Mucosa of descending colon (tissue), 3 donors: ENCODE data around the gene SSTR3. TPM values are rescaled to one million over a fixed set of nuclear protein-coding genes. Genes with fewer than 3 reads are reported as not detected.

Experiments used
- ATAC-seq: fragments of 200-7000 bp; cut with Tn5 transposase; one replicate; pipeline ENCODE4 v1.9.1; 2020; ENCODE audit warnings: mild to moderate bottlenecking, moderate library complexity
- DNase-seq, 3 donors: peaks; one replicate each; pipeline ENCODE4 v3.0.0-alpha.2; 2020
- H3K36me3 ChIP-seq: fragments of 200-600 bp; one replicate; pipeline ENCODE4 v1.8.0; 2021; ENCODE audit warnings: low read depth, mild to moderate bottlenecking
- H3K4me1 ChIP-seq: fragments of 200-600 bp; one replicate; pipeline ENCODE4 v1.8.0; 2021; ENCODE audit warnings: low read depth, mild to moderate bottlenecking
- H3K4me3 ChIP-seq: fragments of 200-600 bp; one replicate; pipeline ENCODE4 v1.8.0; 2021; ENCODE audit warnings: mild to moderate bottlenecking
- H3K9me3 ChIP-seq: fragments of 200-600 bp; one replicate; pipeline ENCODE4 v1.8.0; 2021; ENCODE audit warnings: mild to moderate bottlenecking
- CTCF ChIP-seq: fragments of 200-600 bp; IDR thresholded peaks from one replicate; pipeline ENCODE4 v1.8.0; 2022; ENCODE audit warnings: antibody characterized with exemption, mild to moderate bottlenecking
- intact Hi-C, 2 donors: fragments of 100-400 bp; cut with DNase I in 1 of 2; cut with micrococcal nuclease in 1 of 2; formaldehyde crosslinking; loops; one replicate each; pipeline versions ENCODE4 v1.11.0 to v1.11.1; 2022; cut with DNase I, micrococcal nuclease
- total RNA-seq, 3 donors: library from RNA; stranded (reverse); fragmentation: NEBNext Ultra II Directional in 2 of 3; extraction: Animal tissue kit (Norgen Biotek cat#: 25700) in 2 of 3; gene quantifications; one replicate each; pipeline versions ENCODE4 v1.2.1 to v1.2.4, GENCODE V29; 2021 to 2023
- donor health status: DM: no; HTN: no; CAD: no; lungs with moderate emphysema.
- donor health status: DM: no; HTN: no; CAD: no.
- donor health status: DM: no; HTN: yes; CAD: no.

The SSTR3 gene
- total RNA-seq, 3 donors from 2014 or later, result 0.09 to 0.10 TPM; not detected in 1

DNA sequence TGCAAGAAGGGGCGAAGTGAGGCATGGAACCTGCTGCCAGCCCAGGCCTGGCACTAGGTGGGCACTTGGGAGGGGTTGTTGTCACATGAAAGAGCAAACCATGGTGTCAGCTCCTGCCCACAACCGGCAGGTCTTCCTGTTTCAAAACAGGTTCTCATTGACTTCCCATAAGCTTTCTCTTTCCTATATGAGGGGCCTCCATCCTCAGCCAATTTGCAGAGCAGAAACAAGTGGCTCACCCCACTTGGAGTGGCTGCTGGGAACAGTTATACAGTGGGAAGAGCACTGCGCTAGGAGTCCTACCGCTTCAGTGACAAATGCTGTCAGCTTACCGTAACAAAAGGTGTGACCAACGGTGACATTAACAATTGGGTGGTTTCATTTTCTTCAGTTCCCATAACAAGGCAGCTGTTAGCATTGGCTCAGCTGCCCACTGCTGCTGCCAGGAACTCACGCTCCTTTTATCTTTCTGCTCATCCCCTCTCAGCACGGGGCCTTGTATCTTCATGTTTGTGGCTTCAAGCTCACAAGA is 10.2 kb upstream of the SSTR3 start:
- intact Hi-C loops, result no loop called here
- peak; percentile 46 for ATAC-seq

GRCh38 chr22:37221424-37222333 is 9.4 kb upstream of the SSTR3 start:
- Histone ChIP-seq H3K4me1 (peaks cover 2% of the 10 kb centered on the region), H3K4me3 (no peak overlapping the region), H3K36me3 (no peaks in the 10 kb centered on the region), H3K9me3 (no peaks in the 10 kb centered on the region)
- DNase-seq, result no peak
- ATAC-seq, result no peak
- intact Hi-C loops, result no loop called here
- TF ChIP-seq CTCF, result no peak

More for the DNA sequence above, 10.2 kb upstream of the SSTR3 start:
- DNase-seq, result peak in 1 of 3 donors; percentile 71
- H3K4me1 ChIP-seq, result peaks cover 2% of the 10 kb centered on the region
- no peak overlapping the region for H3K4me3 ChIP-seq
- H3K9me3 ChIP-seq, result no peaks in the 10 kb centered on the region
- H3K36me3 ChIP-seq, result no peaks in the 10 kb centered on the region
- TF ChIP-seq CTCF, result no peak

DNA sequence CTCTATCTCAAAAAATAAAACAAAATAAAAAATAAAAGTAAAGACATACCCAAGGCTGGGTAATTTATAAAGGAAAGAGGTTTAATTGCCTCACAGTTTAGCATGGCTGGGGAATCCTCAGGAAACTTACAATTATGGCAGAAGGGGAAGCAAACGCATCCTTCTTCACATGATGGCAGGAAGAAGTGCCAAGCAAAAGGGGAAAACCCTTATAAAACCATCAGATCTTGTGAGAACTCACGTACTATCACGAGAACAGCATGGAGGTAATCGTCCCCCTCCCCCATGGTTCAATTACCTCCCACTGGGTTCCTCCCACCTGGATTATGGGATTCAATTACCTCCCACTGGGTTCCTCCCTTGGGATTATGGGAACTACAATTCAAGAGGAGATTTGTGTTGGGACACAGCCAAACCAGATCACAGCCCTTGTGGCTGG is 8.3 kb upstream of the SSTR3 start:
- no peak for TF ChIP-seq CTCF
- ATAC-seq, result no peak
- no peak for DNase-seq
- no peak overlapping the region for H3K4me3 ChIP-seq
- intact Hi-C loops, result no loop called here
- no peaks in the 10 kb centered on the region for H3K36me3 ChIP-seq
- peaks cover 2% of the 10 kb centered on the region for H3K4me1 ChIP-seq
- H3K9me3 ChIP-seq, result no peaks in the 10 kb centered on the region

DNA sequence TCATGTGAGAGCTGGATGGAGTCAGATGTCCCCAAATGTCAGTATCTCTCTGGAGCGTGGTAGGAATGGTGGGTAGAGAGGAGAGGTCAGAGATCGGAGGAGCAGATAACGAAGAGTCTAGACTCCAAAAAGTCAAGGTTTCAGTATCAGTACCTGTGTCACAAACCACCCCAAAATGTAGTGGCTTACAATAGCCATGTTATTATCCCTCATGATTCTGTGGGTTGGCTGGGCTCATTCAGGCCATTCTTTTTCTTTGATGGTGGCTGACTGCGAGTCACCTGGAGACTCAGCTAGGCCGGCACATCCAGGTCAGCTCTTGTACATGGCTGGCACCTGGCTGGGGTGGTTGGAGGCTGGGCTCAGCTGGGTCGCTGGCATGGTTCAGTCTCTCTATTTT is 7.3 kb upstream of the SSTR3 start:
- no peak for ATAC-seq
- TF ChIP-seq CTCF, result no peak
- H3K4me3 ChIP-seq, result no peak overlapping the region
- DNase-seq, result no peak
- peaks cover 2% of the 10 kb centered on the region for H3K4me1 ChIP-seq
- H3K9me3 ChIP-seq, result no peaks in the 10 kb centered on the region
- intact Hi-C loops, result no loop called here
- H3K36me3 ChIP-seq, result no peaks in the 10 kb centered on the region

GRCh38 chr22:37218771-37219411 is 6.6 kb upstream of the SSTR3 start:
- intact Hi-C loops, result no loop called here
- no peak for TF ChIP-seq CTCF
- no peak overlapping the region for H3K4me3 ChIP-seq
- H3K36me3 ChIP-seq, result no peaks in the 10 kb centered on the region
- no peaks in the 10 kb centered on the region for H3K9me3 ChIP-seq
- H3K4me1 ChIP-seq, result peaks cover 2% of the 10 kb centered on the region
- peak; percentile 81 for ATAC-seq
- no peak for DNase-seq
